HepG2 (cell line): ENCODE measurements around the gene COASY. TPM values are rescaled to one million over a fixed set of nuclear protein-coding genes. Genes with fewer than 3 reads are reported as not detected.

Experiments
- GZF1 ChIP-seq: sonication (generic); formaldehyde crosslinking; IDR thresholded peaks from 2 replicates; pipeline ENCODE4 v1.5.1; 2020; ENCODE audit warnings: mild to moderate bottlenecking, missing genetic modification reagents
- HOXD1 ChIP-seq: sonication (generic); formaldehyde crosslinking; IDR thresholded peaks from 2 replicates; pipeline ENCODE4 v1.5.0; 2020; ENCODE audit warnings: missing genetic modification reagents
- KAT8 ChIP-seq: IDR thresholded peaks from 2 replicates; pipeline ENCODE4 v1.6.1; 2016; ENCODE audit warnings: missing genetic modification reagents, missing compliant biosample characterization
- PHF8 ChIP-seq: sonication (generic); formaldehyde crosslinking; IDR thresholded peaks from 2 replicates; pipeline ENCODE4 v1.5.0; 2020; ENCODE audit warnings: missing genetic modification reagents
- RNF2 ChIP-seq: fragments of 450-650 bp; conservative IDR thresholded peaks from 2 replicates; pipeline ENCODE4 v1.6.1; 2016; ENCODE audit warnings: low read depth
- SRF ChIP-seq: IDR thresholded peaks from 2 replicates; pipeline ENCODE4 v1.6.1; 2011; ENCODE audit warnings: mild to moderate bottlenecking, low read depth, low read length, moderate library complexity
- ZNF224 ChIP-seq: sonication (generic); formaldehyde crosslinking; IDR thresholded peaks from 2 replicates; pipeline ENCODE4 v1.5.0; 2020; ENCODE audit warnings: mild to moderate bottlenecking, missing genetic modification reagents
- ZNF431 ChIP-seq: sonication (generic); formaldehyde crosslinking; IDR thresholded peaks from 2 replicates; pipeline ENCODE4 v1.9.0; 2022; ENCODE audit warnings: missing genetic modification reagents, low read depth, mild to moderate bottlenecking, borderline replicate concordance
- ZNF570 ChIP-seq: sonication (generic); formaldehyde crosslinking; IDR thresholded peaks from 2 replicates; pipeline ENCODE4 v1.4.0; 2020; ENCODE audit warnings: mild to moderate bottlenecking, missing genetic modification reagents, borderline replicate concordance
- ZNF589 ChIP-seq: sonication (generic); formaldehyde crosslinking; conservative IDR thresholded peaks from 2 replicates; pipeline ENCODE4 v1.8.0; 2022; ENCODE audit warnings: mild to moderate bottlenecking, moderate library complexity, missing genetic modification reagents
- ZNF678 ChIP-seq: sonication (generic); formaldehyde crosslinking; IDR thresholded peaks from 2 replicates; pipeline ENCODE4 v1.4.0; 2020; ENCODE audit warnings: mild to moderate bottlenecking, missing genetic modification reagents
- ZNF737 ChIP-seq: sonication (generic); formaldehyde crosslinking; IDR thresholded peaks from 2 replicates; pipeline ENCODE4 v1.5.0; 2020; ENCODE audit warnings: missing genetic modification reagents, mild to moderate bottlenecking, borderline replicate concordance
- ZNF788 ChIP-seq: sonication (generic); formaldehyde crosslinking; IDR thresholded peaks from 2 replicates; pipeline ENCODE4 v1.5.0; 2020; ENCODE audit warnings: mild to moderate bottlenecking, missing genetic modification reagents, borderline replicate concordance
- polyA plus RNA-seq, 8 experiments: library from polyadenylated mRNA; depleted of rRNA in 3 of 8; stranded (reverse) in 7 of 8; unstranded in 1 of 8; fragments of >200 nt; fragmentation: Illumina TruSeq in 4 of 8; extraction: Trizol in 4 of 8; gene quantifications; 2 replicates each; pipeline versions ENCODE4 v1.2.1 to v1.2.3, GENCODE V29; 2011 to 2016; ENCODE audit warnings: low read depth in 4 of 8, missing spikeins in 1 of 8, mixed read lengths in 1 of 8; ENCODE audit not compliant: insufficient read depth in 1 of 8
- total RNA-seq, 5 experiments: library from RNA; depleted of rRNA; stranded (reverse); fragments of >200 nt; fragmentation: Illumina TruSeq; extraction: Trizol; gene quantifications; 2 replicates each; pipeline ENCODE4 v1.2.3, GENCODE V29; 2016; ENCODE audit warnings: low read depth in 1 of 5
- TF ChIP-seq, protein P1 (sequence below): sonication (generic); formaldehyde crosslinking; IDR thresholded peaks from 2 replicates; pipeline ENCODE4 v1.8.1; 2023; ENCODE audit warnings: missing genetic modification reagents, inconsistent platforms, borderline replicate concordance
- TF ChIP-seq, protein P2 (sequence below): IDR thresholded peaks from 2 replicates; pipeline ENCODE4 v1.6.1; 2016; ENCODE audit warnings: missing compliant biosample characterization, missing genetic modification reagents, borderline replicate concordance
- TF ChIP-seq, protein P3 (sequence below): sonication (generic); formaldehyde crosslinking; conservative IDR thresholded peaks from 2 replicates; pipeline ENCODE4 v1.4.0; 2020; ENCODE audit warnings: missing genetic modification reagents
- TF ChIP-seq, protein P4 (sequence below): IDR thresholded peaks from 2 replicates; pipeline ENCODE4 v1.6.1; 2016; ENCODE audit warnings: low read depth, borderline replicate concordance
- TF ChIP-seq, protein P5 (sequence below): sonication (generic); formaldehyde crosslinking; IDR thresholded peaks from 2 replicates; pipeline ENCODE4 v1.5.1; 2020; ENCODE audit warnings: mild to moderate bottlenecking, missing genetic modification reagents, borderline replicate concordance
- TF ChIP-seq, protein P6 (sequence below): sonication (generic); formaldehyde crosslinking; IDR thresholded peaks from 2 replicates; pipeline ENCODE4 v1.8.0; 2023; ENCODE audit warnings: mild to moderate bottlenecking, missing genetic modification reagents
- TF ChIP-seq, protein P7 (sequence below): sonication (generic); formaldehyde crosslinking; IDR thresholded peaks from 2 replicates; pipeline ENCODE4 v1.8.0; 2022; ENCODE audit warnings: mild to moderate bottlenecking, missing genetic modification reagents; ENCODE audit not compliant: insufficient replicate concordance

The COASY gene
- total and polyA plus RNA-seq, 2 of the 13 experiments (the other 11 are each of a cell fraction or from before 2014, with no cell fraction given): 90.7 to 125 TPM

DNA sequence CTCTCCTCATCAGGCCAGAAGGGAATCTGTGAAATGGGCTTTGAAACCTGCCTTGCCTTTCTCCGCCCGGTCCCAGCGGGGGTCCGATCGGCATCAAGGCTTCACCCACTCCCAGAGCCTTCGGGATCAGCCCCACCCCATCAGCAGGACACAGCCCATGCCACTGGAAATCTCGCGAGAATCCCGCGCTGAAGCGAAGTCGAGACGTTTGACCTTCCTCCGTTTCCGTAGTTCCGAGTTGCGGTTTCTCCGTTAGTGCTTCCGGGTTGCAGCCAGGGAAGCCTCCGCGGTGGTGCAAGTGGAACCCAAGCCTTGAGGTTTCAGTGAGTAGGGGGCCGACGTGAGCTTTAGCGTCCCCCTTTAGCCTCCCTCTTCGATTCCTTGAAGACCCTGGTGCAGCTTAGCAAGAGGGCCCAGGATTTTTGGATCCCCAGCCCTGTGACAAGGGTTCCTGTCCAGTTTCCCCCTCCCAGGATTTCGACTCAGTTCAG, at the start of gene COASY (continued):
- TF ChIP-seq, protein P1, sequence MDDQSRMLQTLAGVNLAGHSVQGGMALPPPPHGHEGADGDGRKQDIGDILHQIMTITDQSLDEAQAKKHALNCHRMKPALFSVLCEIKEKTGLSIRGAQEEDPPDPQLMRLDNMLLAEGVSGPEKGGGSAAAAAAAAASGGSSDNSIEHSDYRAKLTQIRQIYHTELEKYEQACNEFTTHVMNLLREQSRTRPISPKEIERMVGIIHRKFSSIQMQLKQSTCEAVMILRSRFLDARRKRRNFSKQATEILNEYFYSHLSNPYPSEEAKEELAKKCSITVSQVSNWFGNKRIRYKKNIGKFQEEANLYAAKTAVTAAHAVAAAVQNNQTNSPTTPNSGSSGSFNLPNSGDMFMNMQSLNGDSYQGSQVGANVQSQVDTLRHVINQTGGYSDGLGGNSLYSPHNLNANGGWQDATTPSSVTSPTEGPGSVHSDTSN: no peak
- TF ChIP-seq KAT8 (peak; percentile 99), ZNF589 (peak; percentile 92; the same call in 1 of the 2 replicates), ZNF431 (CRISPR knock-in tag) (0 out of 2 replicates have a peak, but pooled peaks have one; percentile 75), ZNF570 (CRISPR knock-in tag) (0 out of 2 replicates have a peak, but pooled peaks have one; percentile 28), RNF2 (no peak), ZNF678 (CRISPR knock-in tag) (no peak), PHF8 (CRISPR knock-in tag) (peak; percentile 73), ZNF788 (CRISPR knock-in tag) (peak; percentile 98), GZF1 (CRISPR knock-in tag) (no peak), ZNF737 (CRISPR knock-in tag) (0 out of 2 replicates have a peak, but pooled peaks have one; percentile 1), ZNF224 (CRISPR knock-in tag) (peak; percentile 94), SRF (peak; percentile 43; the same call in 1 of the 2 replicates), HOXD1 (CRISPR knock-in tag) (peak; percentile 90)
- TF ChIP-seq, protein P2, sequence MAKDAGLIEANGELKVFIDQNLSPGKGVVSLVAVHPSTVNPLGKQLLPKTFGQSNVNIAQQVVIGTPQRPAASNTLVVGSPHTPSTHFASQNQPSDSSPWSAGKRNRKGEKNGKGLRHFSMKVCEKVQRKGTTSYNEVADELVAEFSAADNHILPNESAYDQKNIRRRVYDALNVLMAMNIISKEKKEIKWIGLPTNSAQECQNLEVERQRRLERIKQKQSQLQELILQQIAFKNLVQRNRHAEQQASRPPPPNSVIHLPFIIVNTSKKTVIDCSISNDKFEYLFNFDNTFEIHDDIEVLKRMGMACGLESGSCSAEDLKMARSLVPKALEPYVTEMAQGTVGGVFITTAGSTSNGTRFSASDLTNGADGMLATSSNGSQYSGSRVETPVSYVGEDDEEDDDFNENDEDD (CRISPR knock-in tag): peak; percentile 69
- TF ChIP-seq, protein P3, sequence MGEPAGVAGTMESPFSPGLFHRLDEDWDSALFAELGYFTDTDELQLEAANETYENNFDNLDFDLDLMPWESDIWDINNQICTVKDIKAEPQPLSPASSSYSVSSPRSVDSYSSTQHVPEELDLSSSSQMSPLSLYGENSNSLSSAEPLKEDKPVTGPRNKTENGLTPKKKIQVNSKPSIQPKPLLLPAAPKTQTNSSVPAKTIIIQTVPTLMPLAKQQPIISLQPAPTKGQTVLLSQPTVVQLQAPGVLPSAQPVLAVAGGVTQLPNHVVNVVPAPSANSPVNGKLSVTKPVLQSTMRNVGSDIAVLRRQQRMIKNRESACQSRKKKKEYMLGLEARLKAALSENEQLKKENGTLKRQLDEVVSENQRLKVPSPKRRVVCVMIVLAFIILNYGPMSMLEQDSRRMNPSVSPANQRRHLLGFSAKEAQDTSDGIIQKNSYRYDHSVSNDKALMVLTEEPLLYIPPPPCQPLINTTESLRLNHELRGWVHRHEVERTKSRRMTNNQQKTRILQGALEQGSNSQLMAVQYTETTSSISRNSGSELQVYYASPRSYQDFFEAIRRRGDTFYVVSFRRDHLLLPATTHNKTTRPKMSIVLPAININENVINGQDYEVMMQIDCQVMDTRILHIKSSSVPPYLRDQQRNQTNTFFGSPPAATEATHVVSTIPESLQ (CRISPR knock-in tag): no peak
- TF ChIP-seq, protein P4, sequence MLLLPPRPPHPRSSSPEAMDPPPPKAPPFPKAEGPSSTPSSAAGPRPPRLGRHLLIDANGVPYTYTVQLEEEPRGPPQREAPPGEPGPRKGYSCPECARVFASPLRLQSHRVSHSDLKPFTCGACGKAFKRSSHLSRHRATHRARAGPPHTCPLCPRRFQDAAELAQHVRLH (CRISPR knock-in tag): peak; percentile 90; the same call in 1 of the 2 replicates
- TF ChIP-seq, protein P5, sequence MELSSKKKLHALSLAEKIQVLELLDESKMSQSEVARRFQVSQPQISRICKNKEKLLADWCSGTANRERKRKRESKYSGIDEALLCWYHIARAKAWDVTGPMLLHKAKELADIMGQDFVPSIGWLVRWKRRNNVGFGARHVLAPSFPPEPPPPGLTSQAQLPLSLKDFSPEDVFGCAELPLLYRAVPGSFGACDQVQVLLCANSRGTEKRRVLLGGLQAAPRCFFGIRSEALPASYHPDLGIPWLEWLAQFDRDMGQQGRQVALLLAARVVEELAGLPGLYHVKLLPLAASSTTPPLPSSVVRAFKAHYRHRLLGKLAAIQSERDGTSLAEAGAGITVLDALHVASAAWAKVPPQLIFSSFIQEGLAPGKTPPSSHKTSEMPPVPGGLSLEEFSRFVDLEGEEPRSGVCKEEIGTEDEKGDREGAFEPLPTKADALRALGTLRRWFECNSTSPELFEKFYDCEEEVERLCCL: no peak
- TF ChIP-seq, protein P6, sequence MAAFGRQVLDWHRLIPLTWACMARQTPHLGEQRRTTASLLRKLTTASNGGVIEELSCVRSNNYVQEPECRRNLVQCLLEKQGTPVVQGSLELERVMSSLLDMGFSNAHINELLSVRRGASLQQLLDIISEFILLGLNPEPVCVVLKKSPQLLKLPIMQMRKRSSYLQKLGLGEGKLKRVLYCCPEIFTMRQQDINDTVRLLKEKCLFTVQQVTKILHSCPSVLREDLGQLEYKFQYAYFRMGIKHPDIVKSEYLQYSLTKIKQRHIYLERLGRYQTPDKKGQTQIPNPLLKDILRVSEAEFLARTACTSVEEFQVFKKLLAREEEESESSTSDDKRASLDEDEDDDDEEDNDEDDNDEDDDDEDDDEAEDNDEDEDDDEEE (CRISPR knock-in tag): peak; percentile 48; the same call in 1 of the 2 replicates
- TF ChIP-seq, protein P7, sequence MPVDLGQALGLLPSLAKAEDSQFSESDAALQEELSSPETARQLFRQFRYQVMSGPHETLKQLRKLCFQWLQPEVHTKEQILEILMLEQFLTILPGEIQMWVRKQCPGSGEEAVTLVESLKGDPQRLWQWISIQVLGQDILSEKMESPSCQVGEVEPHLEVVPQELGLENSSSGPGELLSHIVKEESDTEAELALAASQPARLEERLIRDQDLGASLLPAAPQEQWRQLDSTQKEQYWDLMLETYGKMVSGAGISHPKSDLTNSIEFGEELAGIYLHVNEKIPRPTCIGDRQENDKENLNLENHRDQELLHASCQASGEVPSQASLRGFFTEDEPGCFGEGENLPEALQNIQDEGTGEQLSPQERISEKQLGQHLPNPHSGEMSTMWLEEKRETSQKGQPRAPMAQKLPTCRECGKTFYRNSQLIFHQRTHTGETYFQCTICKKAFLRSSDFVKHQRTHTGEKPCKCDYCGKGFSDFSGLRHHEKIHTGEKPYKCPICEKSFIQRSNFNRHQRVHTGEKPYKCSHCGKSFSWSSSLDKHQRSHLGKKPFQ: peak; percentile 82
